ENCODE results near the gene PLA2G2D. TPM values are rescaled to one million over a fixed set of nuclear protein-coding genes. Genes with fewer than 3 reads are reported as not detected.

Gene PLA2G2D
- total and polyA plus RNA-seq, 9 of the 15 experiments (the other 6 are each of a cell fraction or from before 2014, with no cell fraction given), result not detected

DNA sequence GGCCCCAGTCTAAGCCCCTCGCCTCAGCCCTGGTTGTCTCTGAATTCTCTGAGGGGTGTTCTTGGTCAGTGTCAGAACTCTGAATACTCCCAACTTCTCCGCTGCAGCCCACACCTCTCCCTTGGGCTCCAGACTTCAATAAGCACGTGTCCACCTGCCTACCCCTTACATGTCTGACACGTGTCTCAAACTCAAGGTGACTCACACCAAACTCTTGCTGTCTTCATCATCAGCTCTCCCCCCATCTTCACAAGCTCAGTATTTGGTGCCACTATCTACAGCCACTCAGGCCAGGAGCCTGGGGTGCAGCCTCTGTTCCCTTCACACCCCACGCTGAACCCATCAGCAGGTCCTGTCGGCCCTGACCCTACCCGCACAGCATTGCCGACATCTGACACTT is 47.8 kb upstream of the PLA2G2D start (continued):
- TF ChIP-seq, protein P1, sequence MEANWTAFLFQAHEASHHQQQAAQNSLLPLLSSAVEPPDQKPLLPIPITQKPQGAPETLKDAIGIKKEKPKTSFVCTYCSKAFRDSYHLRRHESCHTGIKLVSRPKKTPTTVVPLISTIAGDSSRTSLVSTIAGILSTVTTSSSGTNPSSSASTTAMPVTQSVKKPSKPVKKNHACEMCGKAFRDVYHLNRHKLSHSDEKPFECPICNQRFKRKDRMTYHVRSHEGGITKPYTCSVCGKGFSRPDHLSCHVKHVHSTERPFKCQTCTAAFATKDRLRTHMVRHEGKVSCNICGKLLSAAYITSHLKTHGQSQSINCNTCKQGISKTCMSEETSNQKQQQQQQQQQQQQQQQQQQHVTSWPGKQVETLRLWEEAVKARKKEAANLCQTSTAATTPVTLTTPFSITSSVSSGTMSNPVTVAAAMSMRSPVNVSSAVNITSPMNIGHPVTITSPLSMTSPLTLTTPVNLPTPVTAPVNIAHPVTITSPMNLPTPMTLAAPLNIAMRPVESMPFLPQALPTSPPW (CRISPR knock-in tag; IDR thresholded peaks at IDR 0.05), result no peak
- TF ChIP-seq SLC30A9 (CRISPR knock-in tag; IDR thresholded peaks at IDR 0.05), result no peak
- 0 out of 2 replicates have a peak, but pooled peaks have one; percentile 20 for TF ChIP-seq CBFA2T2 (conservative IDR thresholded peaks at IDR 0.05)
- no peak for TF ChIP-seq POLR3G (IDR thresholded peaks at IDR 0.05; ENCODE audit: extremely low read depth, insufficient read length, insufficient replicate concordance)
- TF ChIP-seq, protein P2, sequence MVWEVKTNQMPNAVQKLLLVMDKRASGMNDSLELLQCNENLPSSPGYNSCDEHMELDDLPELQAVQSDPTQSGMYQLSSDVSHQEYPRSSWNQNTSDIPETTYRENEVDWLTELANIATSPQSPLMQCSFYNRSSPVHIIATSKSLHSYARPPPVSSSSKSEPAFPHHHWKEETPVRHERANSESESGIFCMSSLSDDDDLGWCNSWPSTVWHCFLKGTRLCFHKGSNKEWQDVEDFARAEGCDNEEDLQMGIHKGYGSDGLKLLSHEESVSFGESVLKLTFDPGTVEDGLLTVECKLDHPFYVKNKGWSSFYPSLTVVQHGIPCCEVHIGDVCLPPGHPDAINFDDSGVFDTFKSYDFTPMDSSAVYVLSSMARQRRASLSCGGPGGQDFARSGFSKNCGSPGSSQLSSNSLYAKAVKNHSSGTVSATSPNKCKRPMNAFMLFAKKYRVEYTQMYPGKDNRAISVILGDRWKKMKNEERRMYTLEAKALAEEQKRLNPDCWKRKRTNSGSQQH (CRISPR knock-in tag; IDR thresholded peaks at IDR 0.05), result no peak
- TF ChIP-seq ATF7 (IDR thresholded peaks at IDR 0.05), result no peak
- TF ChIP-seq, protein P3, sequence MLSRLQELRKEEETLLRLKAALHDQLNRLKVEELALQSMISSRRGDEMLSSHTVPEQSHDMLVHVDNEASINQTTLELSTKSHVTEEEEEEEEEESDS (CRISPR knock-in tag; IDR thresholded peaks at IDR 0.05), result no peak
- TF ChIP-seq PRDM10 (IDR thresholded peaks at IDR 0.05; ENCODE audit: partially characterized antibody), result peak; percentile 76
